Muscle of back (tissue), 11 donors: ENCODE measurements around the gene THEMIS. TPM values are rescaled to one million over a fixed set of nuclear protein-coding genes. Genes with fewer than 3 reads are reported as not detected.
"Not testable (repeated sequence)": the region's sequence is repeated elsewhere in the genome, so short reads cannot be mapped to it uniquely, and the experiment has no call there.

ENCODE experiments used
- DNase-seq, 3 donors: peaks; one replicate each; pipeline versions ENCODE4 v3.0.0 to v3.0.0-alpha.2; 2013
- polyA plus RNA-seq, 10 donors: library from polyadenylated mRNA; unstranded; fragments of 120-200 nt; gene quantifications; one replicate each; pipeline ENCODE4 v1.2.1, GENCODE V29; 2013; ENCODE audit not compliant: insufficient read length in 10 of 10

Gene THEMIS
- polyA plus RNA-seq, 10 donors = 0.05 to 2.6 (median 0.08) TPM; not detected in 4

DNA sequence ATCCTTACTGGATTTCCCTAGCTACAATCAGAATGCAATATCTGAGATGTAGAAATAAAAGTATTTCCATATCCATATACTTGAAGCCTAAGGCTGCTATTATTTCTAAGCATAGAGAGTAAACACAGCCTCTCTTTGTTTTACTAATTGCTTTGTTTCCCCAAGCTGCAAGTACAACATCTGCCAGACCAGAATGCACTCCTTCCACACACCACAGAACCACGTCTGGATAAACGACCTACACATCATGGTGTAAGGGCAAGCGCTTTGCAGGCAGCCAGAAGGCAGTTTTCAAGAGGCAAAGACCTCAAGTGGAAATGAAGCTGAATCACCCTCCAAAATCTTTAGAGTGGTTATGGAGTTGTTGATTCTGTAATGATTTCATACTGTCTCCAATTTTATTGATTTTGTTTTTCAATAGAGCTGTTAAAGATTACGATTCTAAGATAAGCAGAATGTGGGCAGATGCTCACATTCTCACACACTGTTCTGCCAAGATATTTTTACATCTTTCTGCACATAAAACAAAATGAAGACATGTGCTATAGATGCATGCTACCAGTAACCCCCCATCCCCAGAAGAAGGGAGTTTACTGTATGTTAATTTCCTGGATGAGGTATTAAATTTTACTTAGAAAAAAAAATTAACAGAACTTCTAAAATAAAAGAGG, 88.8 kb downstream of the THEMIS start:
- DNase-seq = no peak

DNA sequence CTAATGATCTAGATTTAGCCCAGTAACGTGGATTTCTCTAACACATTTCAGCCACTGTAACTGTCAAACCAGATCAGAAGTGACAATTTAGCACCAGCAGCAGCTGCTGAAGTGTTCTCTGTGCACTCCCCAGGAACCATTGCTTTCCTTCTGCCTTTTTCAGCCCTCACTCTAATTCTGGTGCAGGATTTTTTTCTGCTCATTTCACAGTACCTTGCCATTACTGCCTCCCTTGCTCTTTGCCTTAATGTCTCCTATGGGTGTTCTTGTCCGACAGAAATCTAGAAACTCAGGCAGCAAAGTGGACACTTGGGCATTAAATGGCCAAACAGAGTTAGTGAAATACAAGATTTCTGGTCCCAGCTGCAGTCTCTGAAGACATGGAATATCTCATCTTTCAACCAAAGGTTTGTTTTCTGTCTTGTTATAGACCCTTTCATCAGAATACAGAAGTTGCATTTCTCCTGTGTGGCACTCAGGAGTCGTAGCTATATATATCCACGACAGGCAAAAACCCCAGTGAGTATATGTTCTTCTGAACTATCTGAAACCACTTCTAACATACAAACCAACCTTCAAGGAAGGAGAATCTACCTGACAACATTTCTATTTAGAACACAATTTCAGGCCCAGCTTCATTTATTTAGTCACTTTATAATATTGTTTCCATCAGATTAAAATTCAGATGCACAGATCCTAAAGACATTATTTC, 92.9 kb downstream of the THEMIS start:
- DNase-seq = no peak

DNA sequence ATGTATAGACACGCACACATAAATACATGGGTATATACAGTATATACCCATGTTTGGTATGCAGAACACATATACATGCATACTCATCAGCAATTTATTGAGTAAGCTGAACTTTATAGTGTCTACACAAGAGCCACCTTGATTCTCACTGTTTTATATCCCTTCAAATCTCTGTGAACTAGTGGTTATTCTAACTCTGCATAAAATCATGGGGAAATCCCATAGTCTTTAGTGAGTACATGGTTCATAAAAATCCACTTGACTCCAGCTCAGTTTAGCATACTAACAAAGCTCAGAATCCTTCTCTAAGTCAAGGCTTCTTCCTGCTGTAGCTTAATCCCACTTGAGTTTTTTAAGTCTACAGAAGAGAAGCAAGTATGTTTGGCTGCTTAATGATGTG, 104.1 kb downstream of the THEMIS start:
- DNase-seq = no peak

DNA sequence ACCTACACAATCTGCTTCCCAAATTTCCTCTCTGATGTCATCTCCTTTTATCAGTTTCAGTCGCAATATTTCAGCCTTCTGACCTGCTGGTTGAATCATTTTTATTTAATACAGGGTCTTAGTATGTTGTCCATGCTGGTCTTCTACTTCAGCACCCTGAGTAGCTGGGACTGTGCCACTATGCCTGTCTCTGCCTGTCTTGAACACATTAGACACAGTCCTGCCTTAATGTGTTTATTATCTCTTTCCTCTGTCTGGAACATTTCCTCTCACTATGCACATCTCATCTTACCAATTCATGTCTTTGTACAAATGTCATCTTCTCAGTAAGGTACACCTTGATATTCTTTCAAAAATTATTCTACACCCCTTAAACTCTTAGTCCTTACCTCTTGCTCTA, 106.5 kb downstream of the THEMIS start:
- DNase-seq = no peak

DNA sequence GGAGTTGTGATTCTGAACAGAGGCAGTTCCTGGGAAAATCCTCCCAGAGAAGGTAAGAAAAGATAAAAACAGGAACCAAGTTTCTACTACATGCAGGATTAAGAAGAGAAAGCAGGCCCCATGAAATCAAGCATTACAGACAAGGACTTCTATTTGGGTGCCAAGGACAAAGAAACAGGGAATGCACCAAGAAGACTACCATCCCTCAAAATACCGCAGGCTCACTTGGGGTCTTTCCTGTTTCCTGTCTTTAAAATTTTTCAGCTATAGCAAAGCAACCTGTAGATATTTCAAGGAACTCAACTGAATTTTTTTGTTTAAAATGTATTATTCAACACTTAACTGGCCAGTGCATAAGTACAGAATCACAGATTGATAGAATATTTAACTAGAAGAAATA, 107.5 kb downstream of the THEMIS start:
- no peak for DNase-seq

DNA sequence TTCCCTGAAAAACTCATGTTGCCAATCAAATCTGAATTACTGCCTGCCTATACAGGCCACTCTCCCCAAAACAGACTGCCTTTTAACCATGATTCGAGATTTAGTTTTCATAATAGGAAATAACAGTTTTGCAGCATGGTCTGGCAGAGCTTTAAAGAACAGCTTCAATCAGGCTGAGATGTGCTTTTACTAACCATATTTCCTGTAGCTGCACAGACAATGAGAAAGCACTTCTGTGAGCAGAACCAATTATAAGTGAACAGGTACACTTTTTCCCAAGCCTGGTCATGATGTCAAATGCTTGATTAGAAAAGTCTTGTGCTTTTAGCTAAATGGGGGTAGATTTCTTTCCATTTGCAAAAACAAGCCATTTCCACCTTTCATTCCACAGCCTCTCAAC, 108.2 kb downstream of the THEMIS start:
- no peak for DNase-seq

DNA sequence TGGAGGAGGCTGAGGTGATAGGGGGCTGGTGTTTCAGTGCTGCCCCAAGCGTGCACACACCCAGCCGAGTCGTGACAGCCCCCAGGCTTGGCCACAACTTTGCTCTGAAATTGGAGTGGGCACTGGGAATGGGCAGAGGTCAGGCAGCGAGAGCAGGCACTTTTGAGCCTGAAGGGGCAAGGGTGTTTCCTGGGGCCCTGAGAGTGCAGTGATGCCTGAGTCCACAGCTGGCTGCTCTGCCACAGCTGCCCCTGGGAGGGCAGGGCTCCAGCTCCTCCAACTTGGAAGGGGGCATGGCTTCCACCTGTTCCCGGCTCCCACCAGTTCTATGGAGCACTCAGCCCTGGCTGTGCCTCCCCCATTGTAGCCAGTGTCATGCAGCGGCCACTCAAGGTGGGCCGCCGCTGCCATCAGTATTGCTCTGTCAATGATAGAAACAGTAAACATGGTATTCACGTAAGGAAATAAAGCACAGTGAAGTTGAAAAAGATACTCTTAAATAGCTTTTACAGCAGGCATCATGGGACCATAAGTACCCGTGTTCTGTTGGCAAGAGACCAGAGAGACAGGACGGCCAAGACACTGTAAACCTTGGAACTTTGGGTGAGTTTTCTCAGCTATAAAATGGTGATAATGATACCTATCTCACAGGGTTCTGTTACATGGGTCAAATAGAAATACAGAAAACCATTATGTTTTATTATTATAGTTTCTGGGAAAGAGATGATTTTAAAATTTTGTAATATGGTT, 108.9 kb downstream of the THEMIS start:
- DNase-seq = peak in 1 of 3 donors; percentile 6

DNA sequence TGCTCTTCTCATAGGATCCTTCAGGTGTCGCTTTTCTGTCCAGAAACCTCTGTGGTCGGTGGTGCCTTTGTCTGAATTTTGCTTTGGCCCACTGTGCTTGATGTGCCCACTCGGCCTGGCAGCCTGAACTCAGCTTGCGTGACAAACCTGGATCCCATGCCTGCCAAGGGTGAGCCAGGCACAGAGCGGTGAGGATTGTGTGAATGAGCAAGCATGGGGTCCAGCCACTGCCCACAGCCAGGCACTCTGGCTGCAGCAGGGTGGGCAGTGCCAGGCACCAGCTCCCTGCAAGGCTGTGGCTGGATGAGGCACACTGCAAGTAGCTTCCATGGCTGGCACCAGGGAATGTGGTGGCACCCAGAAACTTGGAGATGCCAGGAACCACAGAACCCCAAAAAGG, 110.3 kb downstream of the THEMIS start:
- DNase-seq = no peak

DNA sequence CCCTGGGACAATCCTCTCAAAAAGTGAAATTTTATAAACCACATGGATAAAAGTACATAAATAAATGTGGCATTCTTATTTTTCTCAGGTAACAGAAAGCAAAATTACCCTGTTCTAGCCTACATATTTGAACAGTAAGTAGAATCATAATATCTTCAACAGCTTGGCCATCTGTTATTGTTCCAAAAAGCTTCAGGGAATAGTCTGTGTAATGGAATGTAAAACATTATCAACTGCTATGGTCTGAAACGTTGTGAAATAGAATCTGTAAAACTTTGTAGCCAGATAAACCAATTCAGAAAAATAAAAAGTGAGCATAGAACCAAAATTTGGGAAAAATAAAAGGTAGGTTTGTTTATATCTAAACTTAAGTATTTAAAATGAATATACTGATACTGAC, 114.7 kb downstream of the THEMIS start:
- peak; percentile 5 to 32 (median 10) for DNase-seq

DNA sequence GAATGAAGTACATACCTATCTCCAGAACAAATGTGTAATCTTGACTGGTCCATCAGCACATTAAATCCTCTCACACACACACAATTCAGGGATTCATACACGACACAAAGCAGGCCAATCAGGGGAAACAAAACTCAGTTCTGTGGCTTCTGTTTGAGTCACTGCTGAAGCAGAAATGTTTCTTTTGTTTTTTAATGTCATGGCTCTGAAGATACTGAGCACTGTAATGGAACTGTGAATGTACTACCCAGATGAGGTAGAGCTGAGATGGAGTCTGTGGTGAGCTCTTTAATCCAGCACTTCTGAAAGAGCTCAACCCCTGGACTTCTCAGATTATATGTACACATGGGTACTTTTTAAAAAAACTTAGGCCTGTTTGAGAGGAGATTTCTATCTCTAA, 116.4 kb downstream of the THEMIS start:
- DNase-seq = no peak

DNA sequence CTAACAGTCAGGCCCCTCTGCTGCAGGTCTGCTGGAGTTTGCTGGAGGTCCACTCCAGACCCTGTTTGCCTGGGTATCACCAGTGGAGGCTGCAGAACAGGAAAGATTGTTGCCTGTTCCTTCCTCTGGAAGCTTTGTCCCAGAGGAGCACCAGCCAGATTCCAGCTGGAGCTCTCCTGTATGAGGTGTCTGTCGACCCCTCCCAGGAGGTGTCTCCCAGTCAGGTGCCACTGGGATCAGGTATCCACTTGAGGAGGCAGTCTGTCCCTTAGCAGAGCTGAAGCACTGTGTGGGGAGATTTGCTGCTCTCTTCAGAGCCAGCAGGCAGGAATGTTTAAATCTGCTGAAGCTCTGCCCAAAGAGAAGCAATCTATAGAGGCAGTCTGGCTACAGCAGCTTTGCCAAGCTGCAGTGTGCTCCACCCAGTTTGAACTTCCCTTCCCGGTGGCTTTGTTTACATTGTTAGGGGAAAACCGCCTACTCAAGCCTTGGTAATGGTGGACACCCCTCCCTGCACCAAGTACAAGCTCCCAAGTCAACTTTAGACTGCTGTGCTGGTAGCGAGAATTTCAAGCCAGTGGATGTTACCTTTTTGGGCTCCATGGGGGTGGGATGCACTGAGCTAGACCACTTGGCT, 119.1 kb downstream of the THEMIS start:
- DNase-seq = not testable (repeated sequence)

DNA sequence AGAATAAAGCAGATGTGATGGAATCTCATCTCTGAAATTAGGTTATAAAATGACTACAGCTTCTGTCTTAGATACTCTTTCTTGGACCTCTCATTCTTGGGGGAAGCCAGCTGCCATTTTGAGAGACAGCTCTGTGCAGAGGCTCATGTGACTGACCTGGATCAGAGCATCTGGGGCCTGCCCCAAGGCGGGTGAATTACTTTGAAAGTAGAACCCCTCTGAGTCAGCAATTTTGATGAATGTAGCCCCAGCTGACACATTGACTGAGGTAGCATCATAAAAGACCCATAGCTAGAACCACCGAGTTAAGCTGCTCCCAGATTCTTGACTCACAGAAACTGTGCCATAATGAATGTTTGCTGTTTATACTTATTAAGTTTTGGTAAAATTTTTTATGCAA, 124.5 kb downstream of the THEMIS start:
- DNase-seq = no peak

DNA sequence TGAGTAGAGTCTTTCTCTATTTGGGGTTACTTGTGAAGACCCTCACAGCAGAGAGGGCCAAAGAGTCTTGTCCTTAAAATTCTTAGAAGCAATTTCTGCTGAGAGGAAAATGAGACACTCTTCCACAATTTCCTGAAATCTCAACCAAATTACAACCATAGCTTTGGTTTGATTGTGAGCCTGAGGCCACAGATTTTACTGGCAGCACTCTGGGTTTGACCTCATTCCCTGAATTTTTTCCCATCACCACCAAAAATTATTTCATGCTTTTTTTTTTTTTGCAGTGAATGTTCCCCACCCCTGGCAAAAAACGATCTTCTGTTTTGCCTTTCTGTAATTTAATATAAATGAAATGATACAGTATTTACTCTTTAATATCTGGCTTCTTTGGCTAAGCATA, 125.5 kb downstream of the THEMIS start:
- no peak for DNase-seq

DNA sequence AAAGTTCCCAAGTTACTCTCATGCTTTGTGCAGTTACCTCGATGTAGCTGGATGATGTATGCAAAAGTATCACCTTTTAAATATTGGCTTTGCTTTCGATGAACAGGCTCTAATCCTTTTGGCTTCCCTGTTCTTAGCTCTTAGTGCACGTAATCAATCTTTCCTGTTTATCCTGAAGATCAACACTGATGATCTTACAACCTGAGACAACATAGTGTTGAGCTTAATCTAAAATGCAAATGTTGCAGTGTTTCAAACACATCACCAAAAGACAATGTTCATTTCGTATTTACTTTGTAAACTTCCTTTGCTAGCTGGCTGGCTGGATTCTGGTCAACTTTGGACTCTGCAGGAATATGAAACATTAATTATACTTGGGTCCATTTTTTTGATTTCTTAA, 132.1 kb downstream of the THEMIS start:
- no peak for DNase-seq

DNA sequence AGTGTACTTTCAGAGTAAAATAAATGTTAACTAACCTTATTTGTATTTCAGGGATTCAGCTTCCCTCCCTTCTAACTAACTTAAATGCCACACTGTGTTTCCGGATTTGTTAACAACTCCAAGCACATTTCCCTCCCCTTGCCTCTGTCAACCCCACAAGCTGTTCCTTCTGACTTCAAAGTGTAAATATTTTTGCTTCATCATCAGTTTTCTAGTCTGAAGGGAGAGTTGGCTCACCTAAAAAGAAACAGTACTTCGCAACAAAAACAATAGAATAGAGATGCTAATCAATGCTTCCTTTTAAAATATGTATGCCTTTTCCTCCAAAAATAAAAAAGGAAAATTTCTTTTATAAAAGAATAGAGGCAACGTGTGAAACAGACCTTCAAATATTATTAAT, 132.6 kb downstream of the THEMIS start:
- no peak for DNase-seq

DNA sequence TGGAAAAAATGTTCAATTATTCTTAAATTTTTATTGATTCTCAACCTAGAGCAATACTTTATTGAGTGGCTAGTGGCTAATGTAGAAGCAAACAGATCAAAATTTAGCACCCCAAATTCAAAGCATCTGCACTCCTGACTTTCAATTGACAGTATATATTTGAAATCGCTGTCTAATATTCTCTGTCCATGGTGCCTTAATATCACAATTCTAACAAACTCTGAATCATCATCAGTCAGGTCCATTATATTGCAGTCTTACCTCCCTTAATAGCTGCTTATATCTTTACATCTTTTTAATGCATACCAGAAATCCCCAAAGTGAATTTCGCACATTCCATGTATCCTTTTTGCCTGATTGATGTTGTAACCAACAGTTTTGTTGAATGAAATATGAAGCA, 134.9 kb downstream of the THEMIS start:
- no peak for DNase-seq

DNA sequence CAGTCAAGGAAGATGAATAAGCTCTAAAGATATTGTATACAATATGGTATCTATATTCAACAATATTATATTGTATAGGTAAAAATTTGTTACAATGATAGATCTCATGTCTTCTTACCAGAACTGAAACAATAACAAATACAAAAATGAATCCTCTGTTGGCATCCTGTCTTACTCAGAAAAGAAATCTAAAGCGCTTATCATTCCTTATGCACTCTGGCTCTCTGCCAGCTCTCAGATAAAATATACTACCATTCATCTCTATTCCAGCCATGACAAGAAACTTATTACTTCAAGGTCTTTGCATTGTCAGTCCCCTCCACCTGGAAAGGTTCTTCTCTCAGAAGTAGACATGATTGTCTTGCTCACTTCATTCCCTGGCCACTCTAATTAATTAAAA, 138.6 kb downstream of the THEMIS start:
- DNase-seq = no peak

DNA sequence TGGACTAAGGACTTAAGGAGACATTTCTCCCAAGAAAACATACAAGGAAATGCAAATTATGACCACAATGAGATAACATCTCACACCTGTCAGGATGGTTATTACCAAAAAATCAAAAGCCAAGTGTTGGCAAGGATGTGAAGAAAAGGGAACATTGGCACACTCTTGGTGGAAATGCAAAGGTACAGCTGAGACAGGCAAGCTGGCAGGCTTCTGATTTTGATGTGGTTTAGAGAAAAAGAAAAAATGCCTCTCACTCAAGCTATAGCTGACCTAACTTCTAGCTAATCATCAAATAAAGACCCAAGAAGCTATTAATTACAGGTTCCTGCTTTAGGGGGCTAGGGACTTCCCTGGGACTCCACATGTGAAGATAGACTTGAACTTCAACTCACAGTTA, 139.8 kb downstream of the THEMIS start:
- no peak for DNase-seq

DNA sequence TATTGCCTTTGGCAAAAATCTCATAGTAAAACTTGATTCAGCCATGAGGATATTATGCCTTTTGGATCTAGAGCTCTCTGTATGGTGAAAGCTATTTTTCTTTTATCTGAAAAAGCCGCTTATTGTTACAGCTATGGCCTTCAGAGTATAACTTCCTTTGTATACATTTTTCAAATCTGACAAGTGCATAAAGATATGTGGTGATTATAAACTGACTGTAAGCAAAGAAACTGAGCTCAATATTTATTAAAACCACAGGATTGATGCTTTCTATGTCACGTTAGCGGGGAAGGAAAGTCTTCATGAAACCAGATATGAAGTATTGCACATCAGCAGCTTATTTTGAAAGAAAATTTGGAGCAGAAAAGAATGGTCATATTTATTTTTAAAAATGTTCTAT, 151.8 kb downstream of the THEMIS start:
- no peak for DNase-seq

DNA sequence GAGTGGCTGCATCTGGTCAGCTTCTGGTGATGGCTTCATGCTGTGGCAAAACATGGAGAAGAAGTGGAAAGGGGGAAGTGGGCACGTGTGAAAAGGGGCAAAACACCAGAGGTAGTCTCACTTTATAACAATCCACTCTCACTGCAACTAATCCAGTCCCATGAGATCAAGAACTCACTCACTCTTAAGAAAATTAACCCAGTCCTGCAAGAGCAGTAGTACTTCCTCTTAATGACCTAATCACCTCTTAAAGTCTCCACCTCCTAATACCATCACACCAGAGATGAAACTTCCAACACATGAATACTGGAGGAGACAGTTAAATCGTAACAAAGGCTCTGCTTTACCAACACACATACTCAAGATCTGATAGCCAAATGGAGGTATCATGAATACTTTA, 152.6 kb downstream of the THEMIS start:
- no peak for DNase-seq

DNA sequence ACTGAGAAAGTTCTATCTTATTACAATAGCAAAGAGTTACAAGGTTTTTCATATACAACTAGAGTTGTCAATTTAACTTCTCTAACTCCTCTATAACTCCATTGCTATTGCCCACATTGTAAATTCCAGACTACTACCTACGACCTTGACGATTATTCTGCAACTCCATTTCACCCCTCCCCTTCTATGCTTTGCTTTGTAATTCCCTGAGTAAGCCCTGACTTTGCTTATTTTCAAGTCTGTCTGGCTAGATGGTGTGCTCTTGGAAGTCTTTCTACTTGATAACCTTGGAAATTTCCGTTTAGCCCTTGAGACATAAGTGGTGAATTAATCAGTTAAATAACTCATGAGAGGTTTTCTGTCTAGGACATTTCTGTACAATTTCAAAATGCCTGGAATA, 162.4 kb downstream of the THEMIS start:
- DNase-seq = no peak

DNA sequence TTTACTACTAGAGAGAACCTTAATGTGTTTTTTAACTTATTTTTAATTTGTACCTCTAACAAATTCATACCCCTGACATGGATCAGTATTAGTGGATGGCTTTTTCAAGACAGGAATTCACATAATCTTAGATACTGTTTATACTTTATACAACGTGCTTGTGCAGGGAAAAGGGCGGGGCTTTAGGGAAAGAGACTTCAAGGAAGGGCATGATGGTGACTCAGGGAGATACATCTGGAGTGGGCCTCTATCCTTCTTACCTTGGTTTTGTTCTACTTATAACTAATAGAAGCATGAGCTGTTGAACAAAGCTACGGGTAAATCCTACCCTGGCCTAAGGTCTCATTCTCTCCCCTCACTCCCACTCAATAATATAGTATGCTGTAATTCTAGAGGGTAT, 163.1 kb downstream of the THEMIS start:
- no peak for DNase-seq
